ENCODE data around the gene ELMO1. TPM values are rescaled to one million over a fixed set of nuclear protein-coding genes. Genes with fewer than 3 reads are reported as not detected.

ELMO1 gene
- total and polyA plus RNA-seq, 10 donors: 26.0 to 494 (median 201) TPM

DNA sequence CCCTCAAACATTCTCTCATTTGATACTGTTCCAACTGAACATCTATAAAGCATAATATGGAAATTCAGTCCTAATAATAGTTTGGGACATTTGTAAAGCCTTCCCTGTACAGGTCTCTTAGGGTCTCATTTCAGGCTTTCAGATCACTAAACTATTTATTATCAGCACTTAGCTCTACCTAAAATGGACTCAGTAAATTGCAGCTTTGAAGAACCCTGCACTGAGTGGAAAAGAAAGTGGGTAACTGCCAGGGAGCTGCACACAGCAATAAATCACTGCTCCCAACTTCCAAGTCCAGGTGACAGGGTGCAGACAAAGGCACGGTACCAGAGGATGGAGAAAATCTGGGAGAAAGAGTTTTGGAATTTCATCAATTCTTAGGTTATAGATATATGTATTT lies 559.5 kb downstream of the ELMO1 start:
- TF ChIP-seq POLR2A (IDR thresholded peaks at IDR 0.05) (no peak), CTCF (IDR thresholded peaks at IDR 0.05 in 8 of 11, conservative IDR thresholded peaks at IDR 0.05 in 3 of 11) (no peak), POLR2AphosphoS5 (IDR thresholded peaks at IDR 0.05) (no peak)
- Histone ChIP-seq H3K36me3 (peaks cover 0 to 98% (median 36%) of the 10 kb centered on the region in 6 donors), H3K27me3 (replicated peaks in 1 of 7) (no peaks in the 10 kb centered on the region), H3K9me3 (no peaks in the 10 kb centered on the region), H3K4me1 (peaks cover 0 to 5% (median 0%) of the 10 kb centered on the region in 6 donors), H3K4me3 (no peak overlapping the region), H3K27ac (no peak overlapping the region)
- WGBS, 5 donors: 93 to 97% (median 94%) methylated on average over 1 of the region's 1 CpG
- intact Hi-C loops (cut with DNase I; ENCODE audit: low total_unique reads): no loop called here
- DNase-seq: no peak

- 79 to 94% (median 84%) methylated on average over 2 of the region's 2 CpGs for WGBS, 5 donors
- intact Hi-C loops (cut with DNase I; ENCODE audit: low total_unique reads): no loop called here
- TF ChIP-seq POLR2AphosphoS5 (IDR thresholded peaks at IDR 0.05) (no peak), POLR2A (IDR thresholded peaks at IDR 0.05) (no peak), CTCF (IDR thresholded peaks at IDR 0.05 in 8 of 11, conservative IDR thresholded peaks at IDR 0.05 in 3 of 11) (no peak)
- Histone ChIP-seq H3K27ac (no peak overlapping the region), H3K27me3 (replicated peaks in 1 of 7) (no peaks in the 10 kb centered on the region), H3K36me3 (peaks cover 0 to 98% (median 32%) of the 10 kb centered on the region in 6 donors), H3K9me3 (no peaks in the 10 kb centered on the region), H3K4me1 (no peaks in the 10 kb centered on the region), H3K4me3 (no peak overlapping the region)
- DNase-seq: no peak
Observed at GRCh38 chr7:36887969-36888368, 560.7 kb downstream of the ELMO1 start.

GRCh38 chr7:36887233-36887632 lies 561.4 kb downstream of the ELMO1 start:
- Histone ChIP-seq H3K4me3 (no peak overlapping the region), H3K27ac (no peak overlapping the region), H3K27me3 (replicated peaks in 1 of 7) (no peaks in the 10 kb centered on the region), H3K4me1 (no peaks in the 10 kb centered on the region), H3K36me3 (peaks cover 0 to 98% (median 29%) of the 10 kb centered on the region in 6 donors), H3K9me3 (no peaks in the 10 kb centered on the region)
- DNase-seq: no peak
- 87 to 96% (median 90%) methylated on average over 8 to 9 of the region's 9 CpGs for WGBS, 5 donors
- intact Hi-C loops (cut with DNase I; ENCODE audit: low total_unique reads): no loop called here
- TF ChIP-seq POLR2AphosphoS5 (IDR thresholded peaks at IDR 0.05): no peak
- no peak for TF ChIP-seq CTCF (IDR thresholded peaks at IDR 0.05 in 8 of 11, conservative IDR thresholded peaks at IDR 0.05 in 3 of 11)
- no peak for TF ChIP-seq POLR2A (IDR thresholded peaks at IDR 0.05)

DNA sequence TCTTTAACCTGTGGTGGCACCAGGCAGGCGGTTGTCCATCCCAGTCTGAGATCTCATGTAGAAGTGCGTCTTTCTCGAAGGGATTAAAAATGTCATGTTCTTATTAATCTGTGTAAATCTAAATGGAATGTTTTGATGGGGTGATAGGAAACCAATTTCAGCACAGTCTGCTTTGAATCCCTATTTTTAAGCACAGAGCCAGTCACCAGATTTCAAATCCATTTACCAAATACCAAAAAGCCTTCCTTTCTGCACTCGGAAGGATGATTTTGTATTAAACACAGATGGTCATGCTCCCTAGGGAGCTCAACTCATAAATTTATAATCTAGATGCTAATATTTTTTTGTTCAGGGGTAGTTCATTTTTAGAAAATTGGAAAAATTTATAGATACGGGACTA lies 563.8 kb downstream of the ELMO1 start:
- Histone ChIP-seq H3K36me3 (peaks cover 0 to 98% (median 35%) of the 10 kb centered on the region in 6 donors), H3K4me1 (no peaks in the 10 kb centered on the region), H3K27ac (no peak overlapping the region), H3K27me3 (replicated peaks in 1 of 7) (no peaks in the 10 kb centered on the region), H3K4me3 (no peak overlapping the region), H3K9me3 (no peaks in the 10 kb centered on the region)
- no peak for DNase-seq
- WGBS, 5 donors: 86 to 98% (median 98%) methylated on average over 5 of the region's 5 CpGs
- intact Hi-C loops (cut with DNase I; ENCODE audit: low total_unique reads): no loop called here
- TF ChIP-seq POLR2AphosphoS5 (IDR thresholded peaks at IDR 0.05): no peak
- no peak for TF ChIP-seq POLR2A (IDR thresholded peaks at IDR 0.05)
- no peak for TF ChIP-seq CTCF (IDR thresholded peaks at IDR 0.05 in 8 of 11, conservative IDR thresholded peaks at IDR 0.05 in 3 of 11)

Measured in spleen (tissue), 11 donors.